ENCODE data around the gene FDX1.

The FDX1 gene

DNA sequence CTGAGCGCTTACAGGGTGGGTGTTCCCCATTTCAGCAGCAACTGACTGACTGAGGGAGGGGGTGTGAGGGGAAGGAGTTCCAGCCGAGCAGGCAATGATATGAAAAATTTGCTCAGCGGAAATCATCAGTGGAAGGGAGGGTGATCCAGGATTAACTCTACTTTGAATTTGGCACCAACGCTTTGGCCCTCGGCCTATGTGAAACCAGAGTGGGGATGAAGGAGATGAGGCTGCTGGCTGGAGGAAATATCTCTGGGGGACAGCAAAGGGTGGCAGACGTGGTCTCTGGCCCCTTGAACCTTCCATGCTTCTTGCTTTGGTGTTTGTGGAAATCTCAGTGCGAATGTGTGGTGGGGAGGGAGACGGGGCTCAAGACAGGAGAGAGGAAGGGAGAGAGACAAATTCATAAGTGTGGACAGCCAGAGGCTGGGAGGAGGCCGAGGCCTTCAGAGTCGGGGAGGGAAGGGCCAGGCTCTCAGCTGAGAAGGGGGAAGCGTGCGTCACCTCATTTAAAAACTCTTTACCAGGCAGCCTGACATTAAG lies 83.6 kb downstream of the FDX1 start:
- no peak for DNase-seq

DNA sequence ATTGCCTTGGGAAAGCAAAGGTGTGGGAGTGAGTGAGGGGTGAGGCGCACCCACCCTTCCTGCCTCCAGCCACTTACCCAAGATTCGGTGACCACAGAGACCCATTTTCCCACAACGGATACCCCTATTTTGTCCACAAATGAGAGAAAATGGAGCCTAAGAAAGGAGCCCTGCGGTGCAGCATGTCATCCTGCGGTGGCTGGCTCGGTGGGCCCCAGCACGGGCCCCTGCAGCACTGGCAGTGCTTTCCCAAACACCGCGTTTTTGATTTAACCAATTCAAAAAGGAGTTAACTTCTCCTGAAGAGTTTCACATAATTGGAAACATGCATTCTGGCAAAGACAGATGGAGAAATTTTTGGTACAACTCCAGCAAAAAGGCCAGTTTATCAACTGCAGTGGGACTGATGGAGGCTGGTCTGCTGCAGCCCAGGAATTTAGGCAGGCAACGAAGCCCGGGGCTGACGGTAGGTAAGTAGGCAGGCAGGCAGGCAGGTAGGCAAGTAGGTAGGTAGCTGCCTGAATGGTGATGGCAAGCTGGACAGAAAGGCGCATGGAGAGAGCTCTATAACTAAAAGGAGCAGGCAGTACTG lies 84.2 kb downstream of the FDX1 start:
- DNase-seq: no peak
